Measurements from ENCODE around the gene NDE1.
A peak's percentile ranks its signal among the peaks of the same experiment; 100 is the strongest.
"Not testable (repeated sequence)": the region's sequence is repeated elsewhere in the genome, so short reads cannot be mapped to it uniquely, and the experiment has no call there.

NDE1 gene

DNA sequence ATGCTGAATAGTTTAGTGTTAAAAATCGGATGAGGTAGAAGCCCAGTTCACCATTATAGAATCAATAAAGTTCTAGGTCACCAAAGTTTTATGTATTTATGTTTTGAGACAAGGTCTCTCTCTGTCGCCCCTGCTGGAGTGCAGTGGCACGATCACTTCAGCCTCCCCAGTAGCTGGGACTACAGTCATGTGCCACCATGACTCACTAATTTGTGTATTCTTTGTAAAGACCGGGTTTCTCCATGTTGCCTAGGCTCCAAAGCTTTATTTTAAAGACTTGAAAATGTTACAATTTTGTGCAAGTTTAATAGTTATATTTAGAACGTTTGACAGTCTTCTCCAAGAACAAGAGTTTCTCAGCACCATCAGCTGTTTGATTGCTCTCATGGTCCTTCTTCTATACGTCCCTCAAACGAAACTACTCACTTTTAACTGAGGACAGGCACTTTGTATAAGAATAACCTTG, 32.1 kb downstream of the NDE1 start:
- H3K27ac Mint-ChIP-seq = no peak overlapping the region

DNA sequence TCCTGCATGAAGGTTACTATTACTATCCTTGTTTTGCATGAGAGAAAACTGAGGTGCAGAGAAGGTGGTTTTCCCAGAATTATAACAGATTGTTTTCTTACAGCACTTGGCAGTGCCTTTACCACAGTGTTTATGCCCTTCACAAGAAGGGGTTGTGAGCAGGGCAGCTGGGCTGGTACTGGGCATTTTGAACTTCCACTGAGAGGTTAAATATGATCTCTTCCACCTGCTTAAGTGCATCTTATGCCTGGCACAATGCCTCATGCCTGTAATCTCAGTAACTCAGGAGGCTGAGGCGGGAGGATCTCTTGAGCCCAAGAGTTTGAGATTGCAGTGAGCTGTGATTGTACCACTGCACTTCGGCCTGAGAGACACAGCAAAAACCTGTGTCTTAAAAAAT, 36.2 kb downstream of the NDE1 start:
- Mint-ChIP-seq H3K27ac (peak overlapping the region; percentile 44), H3K9me3 (no peaks in the 10 kb centered on the region), H3K4me1 (no peaks in the 10 kb centered on the region), H3K4me3 (no peak overlapping the region), H3K36me3 (ENCODE audit: low read depth) (peaks cover 48% of the 10 kb centered on the region), H3K27me3 (ENCODE audit: low read depth, poor library complexity) (no peaks in the 10 kb centered on the region)
- DNase-seq = no peak
- TF ChIP-seq, protein P1, sequence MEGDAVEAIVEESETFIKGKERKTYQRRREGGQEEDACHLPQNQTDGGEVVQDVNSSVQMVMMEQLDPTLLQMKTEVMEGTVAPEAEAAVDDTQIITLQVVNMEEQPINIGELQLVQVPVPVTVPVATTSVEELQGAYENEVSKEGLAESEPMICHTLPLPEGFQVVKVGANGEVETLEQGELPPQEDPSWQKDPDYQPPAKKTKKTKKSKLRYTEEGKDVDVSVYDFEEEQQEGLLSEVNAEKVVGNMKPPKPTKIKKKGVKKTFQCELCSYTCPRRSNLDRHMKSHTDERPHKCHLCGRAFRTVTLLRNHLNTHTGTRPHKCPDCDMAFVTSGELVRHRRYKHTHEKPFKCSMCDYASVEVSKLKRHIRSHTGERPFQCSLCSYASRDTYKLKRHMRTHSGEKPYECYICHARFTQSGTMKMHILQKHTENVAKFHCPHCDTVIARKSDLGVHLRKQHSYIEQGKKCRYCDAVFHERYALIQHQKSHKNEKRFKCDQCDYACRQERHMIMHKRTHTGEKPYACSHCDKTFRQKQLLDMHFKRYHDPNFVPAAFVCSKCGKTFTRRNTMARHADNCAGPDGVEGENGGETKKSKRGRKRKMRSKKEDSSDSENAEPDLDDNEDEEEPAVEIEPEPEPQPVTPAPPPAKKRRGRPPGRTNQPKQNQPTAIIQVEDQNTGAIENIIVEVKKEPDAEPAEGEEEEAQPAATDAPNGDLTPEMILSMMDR (IDR thresholded peaks at IDR 0.05) = no peak

More for the DNA sequence above, 32.1 kb downstream of the NDE1 start:
- DNase-seq = no peak
- H3K4me3 Mint-ChIP-seq = no peak overlapping the region
- no peaks in the 10 kb centered on the region for H3K9me3 Mint-ChIP-seq
- TF ChIP-seq, protein P1 (IDR thresholded peaks at IDR 0.05) = peak; percentile 33
- H3K36me3 Mint-ChIP-seq (ENCODE audit: low read depth) = peaks cover 51% of the 10 kb centered on the region
- peaks cover 8% of the 10 kb centered on the region for H3K4me1 Mint-ChIP-seq
- no peaks in the 10 kb centered on the region for H3K27me3 Mint-ChIP-seq (ENCODE audit: low read depth, poor library complexity)

DNA sequence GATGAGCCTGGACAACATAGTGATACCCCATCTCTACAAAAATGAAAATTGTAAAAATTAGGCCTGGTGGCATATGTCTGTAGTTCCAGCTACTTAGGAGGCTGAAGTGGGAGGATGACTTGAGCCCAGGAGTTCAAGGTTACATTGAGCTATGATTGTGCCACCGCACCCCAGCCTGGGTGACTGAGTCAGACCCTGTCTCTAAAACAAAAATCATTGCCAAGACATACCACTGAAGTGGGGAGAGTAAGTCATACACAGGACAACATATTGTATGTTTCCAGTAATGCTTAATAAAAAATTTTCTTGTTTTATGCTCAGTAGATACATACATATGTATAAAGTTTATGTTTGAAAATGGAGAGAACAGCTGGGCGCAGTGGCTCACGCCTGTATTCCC, 39.2 kb downstream of the NDE1 start:
- no peaks in the 10 kb centered on the region for H3K27me3 Mint-ChIP-seq (ENCODE audit: low read depth, poor library complexity)
- H3K4me3 Mint-ChIP-seq = no peak overlapping the region
- peaks cover 56% of the 10 kb centered on the region for H3K36me3 Mint-ChIP-seq (ENCODE audit: low read depth)
- no peak overlapping the region for H3K27ac Mint-ChIP-seq
- H3K9me3 Mint-ChIP-seq = no peaks in the 10 kb centered on the region
- TF ChIP-seq, protein P1 (IDR thresholded peaks at IDR 0.05) = no peak
- DNase-seq = no peak
- no peaks in the 10 kb centered on the region for H3K4me1 Mint-ChIP-seq

DNA sequence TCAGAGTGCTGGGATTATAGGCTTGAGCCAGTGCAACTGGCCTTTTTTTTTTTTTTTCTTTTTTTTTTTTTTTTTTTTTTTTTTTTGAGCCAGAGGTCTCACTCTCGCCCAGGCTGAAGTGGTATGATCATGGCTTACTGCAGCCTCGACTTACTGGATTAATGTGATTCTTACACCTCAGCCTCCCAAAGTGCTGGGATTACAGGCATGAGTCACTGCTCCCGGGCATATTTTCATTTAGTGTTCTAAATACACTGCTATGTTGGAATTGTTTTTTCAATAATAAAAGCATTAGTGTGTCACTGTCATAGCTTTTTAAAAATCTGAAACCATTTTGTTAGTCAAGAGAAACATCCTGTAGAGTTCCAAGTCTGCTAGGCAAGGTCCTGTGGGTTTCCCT, 40.3 kb downstream of the NDE1 start:
- H3K4me3 Mint-ChIP-seq = no peak overlapping the region
- H3K27me3 Mint-ChIP-seq (ENCODE audit: low read depth, poor library complexity) = no peaks in the 10 kb centered on the region
- H3K4me1 Mint-ChIP-seq = no peaks in the 10 kb centered on the region
- H3K27ac Mint-ChIP-seq = no peak overlapping the region
- no peak for DNase-seq
- TF ChIP-seq, protein P1 (IDR thresholded peaks at IDR 0.05) = no peak
- peaks cover 49% of the 10 kb centered on the region for H3K36me3 Mint-ChIP-seq (ENCODE audit: low read depth)
- no peaks in the 10 kb centered on the region for H3K9me3 Mint-ChIP-seq

DNA sequence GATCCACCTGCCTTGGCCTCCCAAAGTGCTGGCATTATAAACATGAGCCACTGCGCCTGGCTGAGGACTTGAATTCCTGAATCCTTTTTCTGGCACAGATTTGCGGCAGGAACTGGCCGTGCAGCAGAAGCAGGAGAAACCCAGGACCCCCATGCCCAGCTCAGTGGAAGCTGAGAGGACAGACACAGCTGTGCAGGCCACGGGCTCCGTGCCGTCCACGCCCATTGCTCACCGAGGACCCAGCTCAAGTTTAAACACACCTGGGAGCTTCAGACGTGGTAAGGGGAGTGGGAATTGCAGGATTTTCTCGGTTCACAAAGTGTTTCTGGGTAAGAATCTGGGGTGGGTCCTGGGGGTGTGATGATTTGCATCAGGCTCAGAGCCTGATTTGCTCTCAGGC, 41.0 kb downstream of the NDE1 start:
- Mint-ChIP-seq H3K27ac (no peak overlapping the region), H3K36me3 (ENCODE audit: low read depth) (peaks cover 45% of the 10 kb centered on the region)
- DNase-seq = no peak

DNA sequence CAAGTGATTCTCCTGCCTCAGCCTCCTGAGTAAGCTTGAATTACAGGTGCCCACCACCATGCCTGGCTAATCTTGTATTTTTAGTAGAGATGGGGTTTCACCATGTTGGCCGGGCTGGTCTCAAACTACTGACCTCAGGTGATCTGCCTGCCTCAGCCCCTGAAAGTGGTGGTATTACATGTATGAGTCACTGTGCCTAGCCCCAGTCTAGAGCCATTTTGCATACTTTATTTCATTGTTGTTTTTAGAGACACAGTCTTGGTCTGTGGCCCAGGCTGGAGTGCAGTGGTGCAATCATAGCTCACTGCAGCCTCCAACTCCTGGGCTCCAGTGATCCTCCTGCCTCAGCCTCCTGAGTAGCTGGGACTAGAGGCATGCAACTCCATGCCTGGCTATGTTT, 42.5 kb downstream of the NDE1 start:
- DNase-seq; H3K4me1 Mint-ChIP-seq; H3K27ac Mint-ChIP-seq; H3K9me3 Mint-ChIP-seq; H3K27me3 Mint-ChIP-seq (ENCODE audit: low read depth, poor library complexity); H3K4me3 Mint-ChIP-seq: not testable (repeated sequence)
- peaks cover 55% of the 10 kb centered on the region for H3K36me3 Mint-ChIP-seq (ENCODE audit: low read depth)

More for the DNA sequence above, 41.0 kb downstream of the NDE1 start:
- TF ChIP-seq, protein P1 (IDR thresholded peaks at IDR 0.05) = no peak
- Mint-ChIP-seq H3K9me3 (no peaks in the 10 kb centered on the region), H3K4me1 (no peaks in the 10 kb centered on the region), H3K4me3 (no peak overlapping the region), H3K27me3 (ENCODE audit: low read depth, poor library complexity) (no peaks in the 10 kb centered on the region)
